ENCODE measurements around the gene PTPRG. TPM values are rescaled to one million over a fixed set of nuclear protein-coding genes. Genes with fewer than 3 reads are reported as not detected.

PTPRG gene
- total and polyA plus RNA-seq, 2 experiments from 2014 or later = 11.5 to 39.6 TPM

DNA sequence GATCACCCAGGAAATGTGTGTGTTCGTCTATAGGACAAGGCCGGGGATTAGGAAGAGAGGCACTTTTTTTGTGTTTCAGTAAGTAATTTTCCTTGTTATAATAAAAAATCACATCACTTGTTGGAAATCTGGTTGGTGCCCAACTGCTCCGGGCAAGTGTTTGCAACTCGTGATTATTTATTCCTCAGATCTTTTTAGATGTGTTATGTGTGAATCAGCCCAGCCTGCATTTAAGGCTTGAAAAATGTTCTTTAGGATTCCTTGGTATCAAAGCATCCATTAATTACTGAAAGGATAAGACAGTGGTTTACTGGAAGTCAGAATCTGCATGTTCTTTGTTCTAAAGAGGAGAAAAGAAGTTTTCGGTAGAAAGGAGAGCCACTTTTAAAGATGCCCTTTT is 466.4 kb downstream of the PTPRG start:
- Histone ChIP-seq H3K27me3 (replicated peaks; ENCODE audit: insufficient read depth) (no peaks in the 10 kb centered on the region), H3K27ac (no peak overlapping the region), H3K79me2 (ENCODE audit: insufficient read depth) (no peaks in the 10 kb centered on the region), H3K4me2 (ENCODE audit: unreplicated experiment) (no peak overlapping the region), H3K9me3 (ENCODE audit: low read depth) (no peaks in the 10 kb centered on the region), H3K9me2 (ENCODE audit: insufficient read depth) (no peaks in the 10 kb centered on the region), H3K4me1 (ENCODE audit: insufficient read depth) (no peaks in the 10 kb centered on the region), H3F3A (ENCODE audit: insufficient read depth) (no peaks in the 10 kb centered on the region), H3K36me3 (ENCODE audit: low read depth) (no peaks in the 10 kb centered on the region), H4K20me1 (ENCODE audit: insufficient read depth) (no peaks in the 10 kb centered on the region), H3K9ac (no peak overlapping the region), H3K4me3 (no peak overlapping the region), H2AFZ (no peak overlapping the region)
- 38 to 64% methylated on average over 5 of the region's 5 CpGs for WGBS, 2 experiments (ENCODE audit: low coverage in 1 of 2, low lambda C conversion rate in 2 of 2, missing lambda C conversion rate in 2 of 2)
- in situ Hi-C loops (cut with MboI) = no loop called here
- TF ChIP-seq EZH2phosphoT487 (IDR thresholded peaks at IDR 0.05; ENCODE audit: insufficient read depth, low read depth) (no peak), EZH2 (IDR thresholded peaks at IDR 0.05; ENCODE audit: insufficient read depth, poor library complexity, severe bottlenecking) (no peak)
- DNase-seq = no peak

DNA sequence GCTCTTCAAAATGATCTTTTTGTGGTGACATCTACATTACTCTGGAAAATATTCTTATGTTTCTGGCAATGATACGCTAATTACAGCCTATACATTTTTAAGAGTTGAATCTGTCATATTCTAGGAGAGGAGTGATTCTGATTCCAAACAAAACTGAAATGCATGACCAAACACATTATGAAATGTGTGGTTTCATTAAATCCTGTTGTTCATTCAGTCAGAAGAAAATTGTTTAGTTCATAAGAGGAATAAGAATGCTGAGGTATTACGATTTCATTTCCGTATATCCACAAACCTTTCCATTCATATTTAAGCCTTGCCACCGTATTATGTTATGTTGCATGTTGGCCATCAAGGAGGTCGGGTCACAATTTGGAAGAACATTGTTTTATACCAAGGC is 466.9 kb downstream of the PTPRG start:
- no peak for TF ChIP-seq EZH2 (IDR thresholded peaks at IDR 0.05; ENCODE audit: insufficient read depth, poor library complexity, severe bottlenecking)
- TF ChIP-seq EZH2phosphoT487 (IDR thresholded peaks at IDR 0.05; ENCODE audit: insufficient read depth, low read depth) = no peak
- Histone ChIP-seq H3K79me2 (ENCODE audit: insufficient read depth) (no peaks in the 10 kb centered on the region), H3K9me3 (ENCODE audit: low read depth) (no peaks in the 10 kb centered on the region), H3K4me1 (ENCODE audit: insufficient read depth) (no peaks in the 10 kb centered on the region), H3K4me2 (ENCODE audit: unreplicated experiment) (no peak overlapping the region), H3K27me3 (replicated peaks; ENCODE audit: insufficient read depth) (no peaks in the 10 kb centered on the region), H3K36me3 (ENCODE audit: low read depth) (no peaks in the 10 kb centered on the region), H3K9ac (no peak overlapping the region), H3F3A (ENCODE audit: insufficient read depth) (no peaks in the 10 kb centered on the region), H3K9me2 (ENCODE audit: insufficient read depth) (no peaks in the 10 kb centered on the region), H3K4me3 (no peak overlapping the region), H3K27ac (no peak overlapping the region), H2AFZ (no peak overlapping the region), H4K20me1 (ENCODE audit: insufficient read depth) (no peaks in the 10 kb centered on the region)
- WGBS, 2 experiments (ENCODE audit: low coverage in 1 of 2, low lambda C conversion rate in 2 of 2, missing lambda C conversion rate in 2 of 2) = 87 to 90% methylated on average over 5 of the region's 5 CpGs
- DNase-seq = no peak
- in situ Hi-C loops (cut with MboI) = no loop called here

DNA sequence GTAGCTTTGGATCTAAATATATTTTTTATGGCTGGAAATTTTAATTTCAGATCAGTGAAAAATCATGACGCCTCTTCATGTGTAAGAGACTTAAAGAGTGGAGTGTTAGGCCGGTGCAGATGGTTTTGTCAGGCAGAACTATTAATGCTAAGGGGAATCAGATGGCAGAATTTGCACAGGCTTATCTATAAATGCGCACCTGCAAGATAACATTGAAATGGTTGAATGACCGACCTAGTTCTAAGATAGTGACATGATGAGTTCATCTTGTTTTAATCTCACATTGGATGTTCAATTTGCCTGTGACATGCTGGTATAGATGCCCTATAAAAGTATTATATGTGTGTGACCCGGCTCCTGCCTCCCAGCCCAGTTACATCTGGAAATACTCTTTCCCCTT is 471.4 kb downstream of the PTPRG start:
- Histone ChIP-seq H3K4me3 (no peak overlapping the region), H3K36me3 (ENCODE audit: low read depth) (no peaks in the 10 kb centered on the region), H3K27ac (no peak overlapping the region), H4K20me1 (ENCODE audit: insufficient read depth) (no peaks in the 10 kb centered on the region), H3K9me2 (ENCODE audit: insufficient read depth) (no peaks in the 10 kb centered on the region), H3K9ac (no peak overlapping the region), H3K4me1 (ENCODE audit: insufficient read depth) (no peaks in the 10 kb centered on the region), H3K9me3 (ENCODE audit: low read depth) (no peaks in the 10 kb centered on the region), H3K79me2 (ENCODE audit: insufficient read depth) (no peaks in the 10 kb centered on the region), H3K4me2 (ENCODE audit: unreplicated experiment) (no peak overlapping the region), H2AFZ (no peak overlapping the region), H3F3A (ENCODE audit: insufficient read depth) (no peaks in the 10 kb centered on the region), H3K27me3 (replicated peaks; ENCODE audit: insufficient read depth) (no peaks in the 10 kb centered on the region)
- DNase-seq = no peak
- WGBS, 2 experiments (ENCODE audit: low coverage in 1 of 2, low lambda C conversion rate in 2 of 2, missing lambda C conversion rate in 2 of 2) = 94 to 96% methylated on average over 5 of the region's 5 CpGs
- in situ Hi-C loops (cut with MboI) = no loop called here
- TF ChIP-seq EZH2phosphoT487 (IDR thresholded peaks at IDR 0.05; ENCODE audit: insufficient read depth, low read depth) (no peak), EZH2 (IDR thresholded peaks at IDR 0.05; ENCODE audit: insufficient read depth, poor library complexity, severe bottlenecking) (no peak)

DNA sequence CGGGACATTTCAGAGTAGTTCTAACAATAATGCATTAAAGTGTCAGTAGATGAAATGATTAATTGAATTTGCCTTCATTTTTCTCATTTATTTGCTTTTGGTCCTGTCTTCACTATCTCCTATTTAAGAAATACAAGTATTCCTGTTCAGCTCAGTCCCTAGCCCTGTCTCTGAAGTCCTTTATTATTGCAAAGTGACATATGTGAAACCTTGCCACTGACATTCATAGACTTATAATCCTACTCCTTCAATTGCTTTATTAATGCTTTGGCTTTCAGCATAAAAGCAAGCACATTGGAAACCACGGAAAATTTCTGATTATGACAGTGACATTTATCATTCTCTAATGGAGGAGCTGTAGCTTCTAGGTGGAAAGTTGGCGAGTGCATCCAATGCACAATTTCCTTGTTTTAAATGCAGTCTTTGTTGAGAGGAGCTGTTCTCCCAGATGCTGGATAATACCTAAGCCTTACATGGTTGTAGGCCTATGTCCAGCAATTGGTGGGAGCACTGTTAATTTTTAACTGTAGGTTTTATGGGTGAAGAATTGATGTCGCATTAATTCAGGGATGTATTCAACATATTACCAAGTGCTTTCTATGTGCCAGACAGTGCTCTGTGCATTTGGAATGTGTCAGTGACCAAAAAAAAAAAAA is 474.2 kb downstream of the PTPRG start:
- no peaks in the 10 kb centered on the region for H3K36me3 ChIP-seq (ENCODE audit: low read depth)
- H3K9me3 ChIP-seq (ENCODE audit: low read depth) = no peaks in the 10 kb centered on the region
- H2AFZ ChIP-seq = no peak overlapping the region
- no peaks in the 10 kb centered on the region for H3K9me2 ChIP-seq (ENCODE audit: insufficient read depth)
- in situ Hi-C loops (cut with MboI) = no loop called here
- DNase-seq = no peak
- WGBS, 2 experiments (ENCODE audit: low coverage in 1 of 2, low lambda C conversion rate in 2 of 2, missing lambda C conversion rate in 2 of 2) = 93 to 97% methylated on average over 4 of the region's 4 CpGs
- TF ChIP-seq EZH2phosphoT487 (IDR thresholded peaks at IDR 0.05; ENCODE audit: insufficient read depth, low read depth) = no peak
- TF ChIP-seq EZH2 (IDR thresholded peaks at IDR 0.05; ENCODE audit: insufficient read depth, poor library complexity, severe bottlenecking) = no peak
- H3F3A ChIP-seq (ENCODE audit: insufficient read depth) = no peaks in the 10 kb centered on the region
- H3K79me2 ChIP-seq (ENCODE audit: insufficient read depth) = no peaks in the 10 kb centered on the region
- H3K27ac ChIP-seq = no peak overlapping the region
- H3K4me3 ChIP-seq = no peak overlapping the region
- no peaks in the 10 kb centered on the region for H4K20me1 ChIP-seq (ENCODE audit: insufficient read depth)
- H3K4me1 ChIP-seq (ENCODE audit: insufficient read depth) = no peaks in the 10 kb centered on the region
- H3K9ac ChIP-seq = no peak overlapping the region
- no peak overlapping the region for H3K4me2 ChIP-seq (ENCODE audit: unreplicated experiment)
- no peaks in the 10 kb centered on the region for H3K27me3 ChIP-seq (replicated peaks; ENCODE audit: insufficient read depth)

Data from GM23248 (cell line).